ENCODE measurements around the gene AP1G1. TPM values are rescaled to one million over a fixed set of nuclear protein-coding genes. Genes with fewer than 3 reads are reported as not detected.
"Not testable (repeated sequence)": the region's sequence is repeated elsewhere in the genome, so short reads cannot be mapped to it uniquely, and the experiment has no call there.

Gene AP1G1
- total RNA-seq, 2 experiments from 2014 or later, result 56.4 to 59.3 TPM

DNA sequence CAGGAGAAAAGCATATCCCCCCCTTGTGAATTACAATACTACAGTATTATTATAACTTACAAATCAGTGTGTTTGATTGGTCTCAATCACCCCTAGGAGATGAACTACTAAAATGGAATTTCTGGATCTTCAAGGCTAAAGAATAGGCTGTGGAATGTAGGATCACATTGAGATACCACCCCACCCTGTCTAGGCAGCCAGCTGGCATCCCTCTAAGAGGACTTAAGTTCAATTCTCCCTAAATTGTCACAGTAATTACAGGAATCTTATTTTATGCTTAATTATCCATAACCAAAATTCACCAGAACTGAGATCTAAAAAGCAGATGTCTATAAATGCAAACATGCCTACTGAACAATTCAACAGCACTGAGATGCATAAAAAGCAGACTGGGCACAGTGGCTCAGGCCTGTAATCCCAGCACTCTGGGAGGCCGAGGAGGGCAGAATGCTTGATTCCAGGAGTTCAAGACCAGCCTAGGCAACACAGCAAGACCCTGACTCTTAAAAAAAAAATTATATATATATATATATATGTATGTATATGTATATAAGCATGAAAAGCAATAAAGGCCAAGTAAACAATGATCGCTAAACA, 12.0 kb downstream of the AP1G1 start:
- H3K9me3 Mint-ChIP-seq, result no peaks in the 10 kb centered on the region
- no peaks in the 10 kb centered on the region for H3K27me3 Mint-ChIP-seq (ENCODE audit: low read depth)
- H3K27ac Mint-ChIP-seq, result no peak overlapping the region
- H3K4me3 Mint-ChIP-seq, result no peak overlapping the region
- CTCF ChIA-PET, result no interaction called here
- H3K36me3 Mint-ChIP-seq (ENCODE audit: low read depth), result peaks cover 9% of the 10 kb centered on the region
- intact Hi-C loops (cut with micrococcal nuclease), result no loop called here
- no peak for DNase-seq
- peaks cover 51% of the 10 kb centered on the region for H3K4me1 Mint-ChIP-seq (ENCODE audit: low read depth)

GRCh38 chr16:71794943-71795342, 13.7 kb downstream of the AP1G1 start:
- CTCF ChIA-PET, result interaction anchor here (1.2 to 1.4 kb wide), 2 partner anchors 87 to 167 kb away, joined by 3 to 6 read pairs; no protein-coding TSS in a partner anchor
- Mint-ChIP-seq H3K4me1 (ENCODE audit: low read depth) (peaks cover 59% of the 10 kb centered on the region), H3K9me3 (no peaks in the 10 kb centered on the region), H3K36me3 (ENCODE audit: low read depth) (peaks cover 6% of the 10 kb centered on the region), H3K4me3 (no peak overlapping the region), H3K27me3 (ENCODE audit: low read depth) (no peaks in the 10 kb centered on the region), H3K27ac (no peak overlapping the region)
- no peak for DNase-seq
- intact Hi-C loops (cut with micrococcal nuclease), result loop anchor here (1.0 kb wide), 1 partner anchor 11 kb away; no protein-coding TSS in a partner anchor

DNA sequence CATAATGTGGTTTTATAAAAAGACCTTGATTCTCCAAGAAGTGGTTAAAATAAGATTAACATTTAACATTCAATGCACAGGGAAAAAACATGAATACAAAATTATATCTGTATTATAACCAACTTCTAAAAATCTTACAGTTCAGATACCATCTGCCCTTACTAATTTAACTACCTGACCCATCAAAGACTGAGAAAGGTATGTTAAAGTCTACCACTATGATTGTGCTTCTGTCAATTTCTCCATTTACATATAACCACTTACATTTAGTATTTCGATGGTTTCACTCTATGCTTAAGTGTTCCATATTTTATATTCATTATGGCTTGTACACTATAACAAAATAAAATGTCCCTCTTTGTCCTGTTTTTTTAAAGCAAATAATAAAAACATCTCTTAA, 14.6 kb downstream of the AP1G1 start:
- H3K4me3 Mint-ChIP-seq, result no peak overlapping the region
- intact Hi-C loops (cut with micrococcal nuclease), result no loop called here
- CTCF ChIA-PET, result interaction anchor here (0.9 to 1.4 kb wide), 3 partner anchors 88 to 168 kb away, joined by 3 to 6 read pairs (median 4); no protein-coding TSS in a partner anchor
- H3K27ac Mint-ChIP-seq, result no peak overlapping the region
- no peaks in the 10 kb centered on the region for H3K27me3 Mint-ChIP-seq (ENCODE audit: low read depth)
- no peak for DNase-seq
- no peaks in the 10 kb centered on the region for H3K9me3 Mint-ChIP-seq
- H3K36me3 Mint-ChIP-seq (ENCODE audit: low read depth), result peaks cover 9% of the 10 kb centered on the region
- H3K4me1 Mint-ChIP-seq (ENCODE audit: low read depth), result peaks cover 62% of the 10 kb centered on the region

- Mint-ChIP-seq H3K27ac (no peak overlapping the region), H3K36me3 (ENCODE audit: low read depth) (peaks cover 15% of the 10 kb centered on the region), H3K9me3 (no peaks in the 10 kb centered on the region), H3K4me1 (ENCODE audit: low read depth) (peaks cover 64% of the 10 kb centered on the region), H3K4me3 (no peak overlapping the region), H3K27me3 (ENCODE audit: low read depth) (no peaks in the 10 kb centered on the region)
- intact Hi-C loops (cut with micrococcal nuclease), result no loop called here
- CTCF ChIA-PET, result no interaction called here
- no peak for DNase-seq
Observed at GRCh38 chr16:71792176-71792575, 16.5 kb downstream of the AP1G1 start.

GRCh38 chr16:71790329-71790728, 18.3 kb downstream of the AP1G1 start:
- H3K27ac Mint-ChIP-seq; H3K27me3 Mint-ChIP-seq (ENCODE audit: low read depth); DNase-seq; H3K4me3 Mint-ChIP-seq; intact Hi-C loops (cut with micrococcal nuclease); H3K9me3 Mint-ChIP-seq: not testable (repeated sequence)
- Mint-ChIP-seq H3K4me1 (ENCODE audit: low read depth) (peaks cover 50% of the 10 kb centered on the region), H3K36me3 (ENCODE audit: low read depth) (peaks cover 14% of the 10 kb centered on the region)
- CTCF ChIA-PET, result interaction anchor here (0.6 to 0.8 kb wide), 6 partner anchors 10 to 1040 kb away, joined by 3 to 7 read pairs (median 4); no protein-coding TSS in a partner anchor

GRCh38 chr16:71789136-71789535, 19.5 kb downstream of the AP1G1 start:
- DNase-seq, result no peak
- Mint-ChIP-seq H3K27me3 (ENCODE audit: low read depth) (no peaks in the 10 kb centered on the region), H3K4me3 (no peak overlapping the region), H3K36me3 (ENCODE audit: low read depth) (peaks cover 16% of the 10 kb centered on the region), H3K4me1 (ENCODE audit: low read depth) (peaks cover 46% of the 10 kb centered on the region), H3K9me3 (no peaks in the 10 kb centered on the region), H3K27ac (no peak overlapping the region)
- intact Hi-C loops (cut with micrococcal nuclease), result no loop called here
- CTCF ChIA-PET, result interaction anchor here (0.7 to 1.2 kb wide), 2 partner anchors 92 to 126 kb away, joined by 3 to 4 read pairs; no protein-coding TSS in a partner anchor

DNA sequence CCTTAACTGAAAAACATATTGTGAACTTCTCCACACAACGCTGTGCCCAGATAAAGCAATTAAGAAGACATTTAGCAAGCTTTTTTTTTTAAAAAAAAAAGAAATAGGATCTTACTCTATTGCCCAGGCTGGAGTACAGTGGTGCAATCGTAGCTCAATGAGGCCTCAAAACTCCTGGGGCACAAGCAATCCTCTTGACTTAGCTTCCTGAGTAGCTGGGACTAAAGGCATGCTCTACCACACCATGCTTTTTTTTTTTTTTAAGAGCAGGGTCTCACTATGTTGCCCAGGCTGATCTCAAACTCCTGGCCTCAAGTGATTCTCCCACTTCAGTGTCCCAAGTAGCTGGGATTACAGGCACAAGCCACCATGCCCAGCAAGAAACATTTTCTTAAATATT, 20.1 kb downstream of the AP1G1 start:
- DNase-seq, result no peak
- Mint-ChIP-seq H3K27me3 (ENCODE audit: low read depth) (no peaks in the 10 kb centered on the region), H3K36me3 (ENCODE audit: low read depth) (peaks cover 16% of the 10 kb centered on the region), H3K4me3 (no peak overlapping the region), H3K4me1 (ENCODE audit: low read depth) (peaks cover 44% of the 10 kb centered on the region), H3K9me3 (no peaks in the 10 kb centered on the region), H3K27ac (no peak overlapping the region)
- intact Hi-C loops (cut with micrococcal nuclease), result no loop called here
- CTCF ChIA-PET, result interaction anchor here (0.6 to 1.2 kb wide), 2 partner anchors 20 to 93 kb away, joined by 3 to 4 read pairs; partner anchors contain the start of gene AP1G1

DNA sequence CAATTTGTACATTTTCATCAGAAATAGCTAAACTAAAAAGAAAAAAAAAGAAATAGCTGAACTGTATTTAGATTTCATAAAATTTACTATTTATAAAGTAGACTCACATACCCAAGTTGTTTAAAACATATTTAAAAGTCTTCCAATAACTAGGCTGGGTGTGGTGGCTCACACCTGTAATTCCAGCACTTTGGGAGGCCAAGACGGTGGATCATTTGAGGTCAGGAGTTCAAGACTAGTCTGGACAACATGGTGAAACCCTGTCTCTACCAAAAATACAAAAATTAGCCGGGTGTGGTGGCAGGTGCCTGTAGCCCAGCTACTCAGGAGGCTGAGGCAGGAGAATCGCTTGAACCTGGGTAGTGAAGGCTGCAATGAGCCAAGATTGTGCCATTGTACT, 23.5 kb downstream of the AP1G1 start:
- intact Hi-C loops (cut with micrococcal nuclease); H3K27ac Mint-ChIP-seq; DNase-seq; H3K4me3 Mint-ChIP-seq; H3K9me3 Mint-ChIP-seq; H3K27me3 Mint-ChIP-seq (ENCODE audit: low read depth): not testable (repeated sequence)
- Mint-ChIP-seq H3K36me3 (ENCODE audit: low read depth) (peaks cover 15% of the 10 kb centered on the region), H3K4me1 (ENCODE audit: low read depth) (peaks cover 30% of the 10 kb centered on the region)
- CTCF ChIA-PET, result interaction anchor here (0.5 to 0.6 kb wide), 2 partner anchors 108 to 1445 kb away, joined by 3 to 4 read pairs; no protein-coding TSS in a partner anchor

- no peak overlapping the region for H3K4me3 Mint-ChIP-seq
- H3K4me1 Mint-ChIP-seq (ENCODE audit: low read depth), result peaks cover 30% of the 10 kb centered on the region
- no peak for DNase-seq
- H3K27ac Mint-ChIP-seq, result no peak overlapping the region
- H3K9me3 Mint-ChIP-seq, result no peaks in the 10 kb centered on the region
- intact Hi-C loops (cut with micrococcal nuclease), result no loop called here
- H3K27me3 Mint-ChIP-seq (ENCODE audit: low read depth), result no peaks in the 10 kb centered on the region
- CTCF ChIA-PET, result no interaction called here
- peaks cover 13% of the 10 kb centered on the region for H3K36me3 Mint-ChIP-seq (ENCODE audit: low read depth)
Observed at GRCh38 chr16:71784093-71784492, 24.5 kb downstream of the AP1G1 start.

- Mint-ChIP-seq H3K4me1 (ENCODE audit: low read depth) (peaks cover 36% of the 10 kb centered on the region), H3K27me3 (ENCODE audit: low read depth) (no peaks in the 10 kb centered on the region), H3K27ac (no peak overlapping the region), H3K9me3 (no peaks in the 10 kb centered on the region), H3K36me3 (ENCODE audit: low read depth) (peaks cover 8% of the 10 kb centered on the region), H3K4me3 (no peak overlapping the region)
- intact Hi-C loops (cut with micrococcal nuclease), result no loop called here
- DNase-seq, result no peak
- CTCF ChIA-PET, result interaction anchor here (1.5 to 1.6 kb wide), 2 partner anchors 179 to 180 kb away, joined by 3 read pairs; no protein-coding TSS in a partner anchor
Observed at GRCh38 chr16:71781741-71782140, 26.9 kb downstream of the AP1G1 start.

DNA sequence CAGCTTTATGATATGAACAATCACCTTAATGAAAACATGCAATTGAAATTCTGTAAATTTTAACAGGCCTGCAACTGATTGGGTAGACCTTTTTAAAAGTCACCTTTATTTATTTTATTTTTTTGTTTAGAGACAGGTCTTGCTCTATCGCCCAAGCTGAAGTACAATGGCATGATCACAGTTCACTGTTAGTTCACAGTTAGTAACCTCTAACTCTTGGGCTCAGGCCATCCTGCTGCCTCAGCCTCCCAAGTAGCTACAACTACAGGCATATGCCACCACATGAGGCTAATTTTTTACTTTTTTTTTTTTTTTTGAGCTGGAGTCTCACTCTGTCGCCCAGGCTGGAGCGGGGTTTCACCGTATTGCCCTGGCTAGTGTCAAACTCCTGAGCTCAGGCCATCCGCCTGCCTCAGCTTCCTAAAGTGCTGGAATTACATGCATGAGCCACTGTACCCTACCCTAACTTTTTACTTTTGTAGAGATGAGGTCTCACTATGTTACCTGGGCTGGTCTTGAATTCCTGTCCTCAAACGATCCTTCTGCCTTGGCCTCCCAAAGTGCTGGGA, 28.0 kb downstream of the AP1G1 start:
- no peak overlapping the region for H3K4me3 Mint-ChIP-seq
- no peaks in the 10 kb centered on the region for H3K27me3 Mint-ChIP-seq (ENCODE audit: low read depth)
- no peaks in the 10 kb centered on the region for H3K9me3 Mint-ChIP-seq
- intact Hi-C loops (cut with micrococcal nuclease), result no loop called here
- H3K4me1 Mint-ChIP-seq (ENCODE audit: low read depth), result peaks cover 45% of the 10 kb centered on the region
- no peak overlapping the region for H3K27ac Mint-ChIP-seq
- CTCF ChIA-PET, result interaction anchor here (0.7 to 0.9 kb wide), 3 partner anchors 9 to 299 kb away, joined by 3 to 6 read pairs (median 4); no protein-coding TSS in a partner anchor
- peaks cover 7% of the 10 kb centered on the region for H3K36me3 Mint-ChIP-seq (ENCODE audit: low read depth)
- no peak for DNase-seq

DNA sequence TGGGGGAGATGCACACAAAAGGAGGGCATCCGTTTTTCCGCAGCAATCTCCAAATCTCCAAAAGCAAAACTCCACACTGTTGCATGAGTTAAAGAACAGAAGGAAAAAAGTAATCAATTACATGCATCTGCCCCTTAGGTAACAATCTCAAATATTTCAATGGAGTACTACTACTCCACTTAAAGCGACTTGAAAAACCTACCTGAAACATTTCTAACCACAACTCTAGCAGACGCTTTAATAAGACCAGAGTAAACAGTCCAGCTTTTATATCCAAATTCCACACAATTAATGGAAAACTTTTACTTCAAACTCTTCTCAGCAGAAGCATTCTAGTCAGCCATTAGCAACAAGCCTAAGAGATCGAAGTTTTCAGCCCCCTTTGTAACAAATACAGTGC, 29.9 kb downstream of the AP1G1 start:
- Mint-ChIP-seq H3K36me3 (ENCODE audit: low read depth) (peaks cover 8% of the 10 kb centered on the region), H3K4me1 (ENCODE audit: low read depth) (peaks cover 41% of the 10 kb centered on the region), H3K9me3 (no peaks in the 10 kb centered on the region), H3K4me3 (no peak overlapping the region), H3K27me3 (ENCODE audit: low read depth) (no peaks in the 10 kb centered on the region), H3K27ac (no peak overlapping the region)
- intact Hi-C loops (cut with micrococcal nuclease), result no loop called here
- CTCF ChIA-PET, result no interaction called here
- no peak for DNase-seq

DNA sequence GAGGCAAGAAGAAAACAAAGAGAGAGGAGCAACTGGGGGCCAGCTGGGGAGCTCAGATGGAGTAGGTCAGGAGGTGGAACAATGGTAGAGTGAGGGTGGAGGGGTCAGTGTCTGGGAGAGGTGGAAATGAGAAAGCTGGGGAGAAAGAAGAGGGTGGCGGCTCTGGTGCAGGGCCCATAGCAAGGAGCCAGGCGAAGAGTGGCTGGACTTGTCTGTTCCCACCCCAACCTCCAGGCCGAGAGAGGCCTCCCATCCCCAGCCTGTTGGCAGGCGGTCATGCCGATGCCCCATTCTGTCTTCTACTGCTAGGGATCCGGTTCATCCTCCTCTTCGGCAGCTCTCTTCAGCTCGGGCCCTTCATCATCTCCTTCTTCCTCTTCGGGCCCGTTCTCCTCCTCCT, 31.3 kb downstream of the AP1G1 start:
- DNase-seq, result no peak
- Mint-ChIP-seq H3K27me3 (ENCODE audit: low read depth) (no peaks in the 10 kb centered on the region), H3K4me1 (ENCODE audit: low read depth) (peaks cover 39% of the 10 kb centered on the region), H3K9me3 (no peaks in the 10 kb centered on the region), H3K36me3 (ENCODE audit: low read depth) (peaks cover 11% of the 10 kb centered on the region), H3K27ac (no peak overlapping the region), H3K4me3 (no peak overlapping the region)
- CTCF ChIA-PET, result no interaction called here
- intact Hi-C loops (cut with micrococcal nuclease), result no loop called here
